Measurements from ENCODE around the gene E2F2. TPM values are rescaled to one million over a fixed set of nuclear protein-coding genes. Genes with fewer than 3 reads are reported as not detected.
A peak's percentile ranks its signal among the peaks of the same experiment; 100 is the strongest.

The E2F2 gene, protein sequence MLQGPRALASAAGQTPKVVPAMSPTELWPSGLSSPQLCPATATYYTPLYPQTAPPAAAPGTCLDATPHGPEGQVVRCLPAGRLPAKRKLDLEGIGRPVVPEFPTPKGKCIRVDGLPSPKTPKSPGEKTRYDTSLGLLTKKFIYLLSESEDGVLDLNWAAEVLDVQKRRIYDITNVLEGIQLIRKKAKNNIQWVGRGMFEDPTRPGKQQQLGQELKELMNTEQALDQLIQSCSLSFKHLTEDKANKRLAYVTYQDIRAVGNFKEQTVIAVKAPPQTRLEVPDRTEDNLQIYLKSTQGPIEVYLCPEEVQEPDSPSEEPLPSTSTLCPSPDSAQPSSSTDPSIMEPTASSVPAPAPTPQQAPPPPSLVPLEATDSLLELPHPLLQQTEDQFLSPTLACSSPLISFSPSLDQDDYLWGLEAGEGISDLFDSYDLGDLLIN
- polyA plus RNA-seq (2013, experiment 1 of 2; ENCODE audit: insufficient read length): 1.0 TPM
- polyA plus RNA-seq (2013, experiment 2 of 2; ENCODE audit: insufficient read length): 1.1 TPM

DNA sequence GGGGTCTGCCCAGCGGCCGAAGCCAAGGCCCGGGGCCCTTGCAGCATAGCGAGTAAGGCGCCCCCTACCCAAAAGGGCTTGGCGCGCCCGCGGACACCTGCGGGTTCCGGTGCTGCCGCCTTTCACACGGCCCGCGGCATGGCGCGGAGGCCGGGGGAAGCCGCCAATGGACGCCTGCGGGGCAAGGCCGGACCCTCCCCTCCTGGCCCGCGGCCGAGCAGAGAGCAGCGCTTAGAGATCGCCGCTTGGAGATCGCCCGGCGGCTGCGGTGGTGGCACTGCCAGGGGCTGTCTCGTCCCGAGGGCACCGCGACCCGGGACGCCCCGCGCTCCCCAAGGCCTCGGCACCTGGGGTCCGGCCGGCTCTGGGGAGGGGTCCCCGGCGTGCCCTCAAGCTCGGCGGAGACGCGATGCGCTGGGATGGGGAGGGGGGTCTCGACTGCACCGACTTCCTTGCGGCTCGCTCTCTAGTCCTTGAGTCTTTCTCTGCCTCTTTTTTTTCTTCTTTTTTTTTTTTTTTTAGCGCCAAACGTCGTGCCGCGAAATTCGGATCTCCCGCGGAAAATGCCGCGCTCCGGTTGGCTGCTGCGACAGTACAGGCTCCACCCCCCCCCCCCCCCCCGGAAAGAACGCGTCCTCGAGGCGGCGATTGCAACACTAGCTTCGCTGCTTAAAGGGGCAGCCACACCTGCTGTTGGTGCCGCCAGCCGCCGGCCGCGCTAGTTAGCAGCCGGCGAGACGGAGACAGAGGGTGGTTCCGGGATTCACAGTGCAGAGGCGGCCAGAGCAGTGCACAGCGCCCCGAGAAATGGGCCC lies at the start of gene E2F2:
E2F2 (minus strand) TSS at position 487 of the 815 bp plus-strand sequence; CDS start at position 47, 440 bp downstream.
- peak; percentile 87 for DNase-seq

DNA sequence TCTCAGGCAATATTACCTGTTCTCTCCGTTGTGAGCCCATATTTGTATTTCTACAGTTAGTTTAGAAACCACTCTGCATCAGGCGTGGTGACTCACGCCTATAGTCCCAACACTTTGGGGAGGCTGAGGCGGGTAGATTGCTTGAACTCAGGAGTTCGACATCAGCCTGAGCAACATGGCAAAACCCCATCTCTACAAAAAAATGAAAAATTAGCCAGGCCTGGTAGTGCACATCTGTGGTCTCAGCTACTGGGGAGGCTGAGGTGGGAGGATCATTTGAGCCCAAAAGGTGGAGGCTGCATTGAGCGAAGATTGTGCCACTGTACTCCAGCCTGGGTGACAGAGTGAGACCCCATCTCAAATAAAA lies 47.9 kb upstream of the E2F2 start:
- no peak for DNase-seq

GRCh38 chr1:23578311-23578996 lies 47.4 kb upstream of the E2F2 start:
- no peak for DNase-seq

DNA sequence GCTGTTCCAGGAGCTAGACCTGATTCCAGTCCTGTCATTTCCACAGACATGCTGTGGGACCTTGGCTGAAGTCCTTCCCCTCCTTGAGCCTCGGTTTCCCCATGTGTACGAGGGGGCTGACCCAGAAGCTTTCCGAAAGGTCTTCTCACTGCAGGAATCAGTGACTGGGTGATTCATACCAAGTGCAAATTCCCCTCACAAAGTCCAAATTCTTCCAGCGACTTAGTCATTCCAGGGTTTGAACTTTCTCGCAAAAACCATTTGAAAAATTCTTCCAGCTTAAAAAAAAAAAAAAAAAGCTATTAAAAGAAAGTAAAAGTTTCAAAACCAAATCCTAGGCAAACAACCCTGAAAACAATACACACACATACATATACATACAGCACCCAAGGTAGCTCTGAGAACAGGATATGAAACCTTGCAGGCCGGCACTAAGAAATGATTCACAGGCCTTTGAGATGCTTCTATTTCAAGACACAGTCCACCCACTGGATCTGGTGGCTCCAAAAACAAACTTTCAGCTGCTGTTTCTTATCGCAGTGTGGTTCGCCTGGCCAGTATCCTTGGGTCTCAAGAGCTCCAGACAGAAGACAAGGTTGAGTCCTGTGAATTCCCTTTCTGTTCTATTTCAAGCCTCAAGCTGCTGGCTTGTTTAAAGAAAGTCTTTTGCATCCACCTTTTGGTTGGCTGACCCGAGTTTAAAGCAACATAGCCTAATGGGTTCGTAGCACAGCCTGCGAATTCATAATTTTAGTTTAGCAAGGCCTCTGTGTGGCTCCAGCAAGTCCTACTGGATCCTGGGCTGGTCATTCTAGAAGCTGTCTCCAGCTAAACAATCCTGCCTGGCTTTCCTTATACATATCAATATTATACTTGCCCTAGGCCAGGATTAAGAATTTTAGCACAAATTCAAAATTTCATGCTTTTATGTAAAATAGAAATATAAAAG lies 46.3 kb upstream of the E2F2 start:
- DNase-seq: peak; percentile 92

- DNase-seq: peak; percentile 76
Observed at GRCh38 chr1:23576338-23577055, 45.5 kb upstream of the E2F2 start.

DNA sequence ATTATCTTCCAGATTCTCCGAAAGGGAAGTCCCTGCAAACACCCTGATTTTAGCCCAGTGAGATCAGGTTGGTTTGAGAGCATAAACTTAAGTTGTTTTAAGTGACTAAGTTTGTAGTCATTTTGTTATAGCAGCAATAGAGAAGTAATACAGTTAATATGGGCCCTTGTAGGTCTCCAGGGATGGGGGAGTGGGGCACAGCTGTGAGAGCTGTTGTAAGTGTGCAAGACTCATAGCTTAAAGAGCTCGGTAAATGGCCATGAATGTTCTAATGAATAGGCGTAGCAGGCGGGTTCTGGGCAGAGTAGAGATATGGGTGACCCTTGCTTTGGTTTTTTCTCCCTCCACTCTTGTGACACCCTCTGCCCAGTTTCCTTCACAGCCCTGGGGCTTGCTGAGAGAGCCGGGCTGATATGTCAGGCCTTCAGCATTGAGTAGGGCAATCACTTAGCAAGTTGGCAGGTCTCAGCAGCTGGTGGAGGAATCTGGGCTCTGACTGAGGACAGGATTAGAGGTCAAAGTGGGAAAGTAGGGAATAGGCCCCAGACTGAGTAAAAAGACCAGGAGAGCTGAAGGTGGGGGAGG lies 44.3 kb upstream of the E2F2 start:
- no peak for DNase-seq

DNA sequence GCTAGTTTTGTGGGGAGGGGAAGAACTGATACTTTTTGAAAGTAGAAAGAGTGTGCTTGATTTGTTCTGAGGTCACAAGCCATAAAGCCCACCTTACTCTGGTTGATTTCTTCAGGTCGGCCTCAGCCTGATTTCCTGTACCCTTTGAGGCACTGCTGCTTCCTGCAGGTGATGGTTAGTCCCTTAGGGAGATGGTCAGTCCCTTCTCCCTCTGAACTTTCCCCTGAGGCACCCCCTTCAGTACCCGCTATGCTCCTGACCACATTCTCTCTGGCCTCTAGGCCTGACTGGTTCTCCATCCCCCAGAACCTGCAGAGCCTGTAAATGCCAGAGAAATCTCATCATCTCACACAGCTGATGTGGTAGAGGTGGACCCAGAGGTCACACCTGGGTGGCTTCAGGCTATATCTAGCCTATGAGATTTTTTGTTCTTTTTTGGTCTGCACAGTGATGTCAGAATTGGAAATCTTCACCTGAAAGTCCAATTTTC lies 43.3 kb upstream of the E2F2 start:
- DNase-seq: no peak

GRCh38 chr1:23573574-23574182 lies 42.6 kb upstream of the E2F2 start:
- DNase-seq: no peak

- no peak for DNase-seq
Observed at GRCh38 chr1:23571465-23571864, 40.4 kb upstream of the E2F2 start.

GRCh38 chr1:23570001-23570691 lies 39.1 kb upstream of the E2F2 start:
- no peak for DNase-seq

DNA sequence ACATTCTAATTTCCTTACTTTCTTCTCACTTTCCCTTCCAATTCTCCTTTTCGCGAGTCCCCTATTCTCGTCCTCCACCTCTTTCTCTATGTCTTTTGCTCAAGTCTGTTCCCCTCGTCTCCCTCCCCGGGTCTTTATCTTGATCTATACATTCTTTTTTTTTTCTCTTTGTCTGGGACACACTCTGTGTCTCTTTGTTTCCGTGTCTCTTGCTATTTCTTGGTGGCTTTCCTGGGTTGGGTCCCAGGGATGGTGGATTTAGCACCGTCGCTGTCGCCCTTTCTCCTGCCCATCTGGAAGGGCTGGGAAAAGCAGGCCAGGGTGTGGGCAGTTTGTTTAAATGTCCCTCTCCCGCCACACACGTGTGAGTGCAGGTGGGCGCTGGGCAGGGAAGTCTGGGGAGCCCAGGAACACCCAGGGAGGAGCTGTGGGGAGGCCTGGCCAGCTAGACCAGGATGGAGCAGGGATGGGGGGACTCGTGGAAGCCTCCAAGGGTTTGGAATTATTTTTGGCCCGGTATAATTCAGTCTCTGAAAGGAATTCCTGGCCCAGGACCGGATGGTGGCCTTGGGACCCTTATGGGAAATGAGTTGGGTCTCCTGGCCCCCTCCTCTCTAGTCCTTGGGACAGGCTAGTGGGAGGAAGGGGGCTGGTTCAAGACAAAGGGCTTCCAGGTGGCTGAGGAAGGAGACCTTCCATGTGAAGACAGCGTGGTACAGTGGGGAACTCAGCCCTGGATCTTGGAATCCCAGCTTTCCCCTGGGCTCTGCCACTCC lies 37.8 kb upstream of the E2F2 start:
- no peak for DNase-seq

- DNase-seq: peak; percentile 56
Observed at GRCh38 chr1:23567996-23568607, 37.1 kb upstream of the E2F2 start.

GRCh38 chr1:23567629-23567995 lies 36.6 kb upstream of the E2F2 start:
- DNase-seq: no peak

DNA sequence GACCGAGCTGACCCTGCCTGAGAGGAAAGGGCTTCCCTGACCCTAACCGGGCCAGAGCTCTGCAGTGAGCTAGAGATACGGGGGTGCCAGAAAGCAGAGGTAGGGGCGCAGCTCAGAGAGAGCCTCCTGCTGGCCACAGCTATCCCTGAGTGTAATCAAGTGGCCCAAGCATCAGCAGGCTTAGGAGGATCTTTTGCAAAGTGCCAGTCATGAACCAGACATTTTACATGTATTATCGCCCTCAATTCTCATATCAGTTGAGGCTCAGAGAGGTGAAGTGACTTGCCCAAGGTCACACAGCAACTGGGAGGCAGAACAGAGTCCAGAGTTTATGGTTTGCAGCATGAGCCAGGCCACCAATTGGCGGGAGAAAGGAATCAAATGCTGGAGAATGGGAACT lies 35.3 kb upstream of the E2F2 start:
- DNase-seq: no peak

GRCh38 chr1:23565776-23566175 lies 34.7 kb upstream of the E2F2 start:
- DNase-seq: no peak

- DNase-seq: no peak
Observed at GRCh38 chr1:23564529-23565122, 33.6 kb upstream of the E2F2 start.

- no peak for DNase-seq
Observed at GRCh38 chr1:23563755-23564374, 32.8 kb upstream of the E2F2 start.

All from fibroblast of skin of scalp (primary cell).